ENCODE results near the gene EHBP1. TPM values are rescaled to one million over a fixed set of nuclear protein-coding genes. Genes with fewer than 3 reads are reported as not detected.

The EHBP1 gene
- polyA plus RNA-seq, 1 of the 3 experiments (the other 2 are of a cell fraction): 62.7 TPM

GRCh38 chr2:62881162-62881795 lies 175.8 kb downstream of the EHBP1 start (continued):
- TF ChIP-seq CTCF (IDR thresholded peaks at IDR 0.05): no peak

GRCh38 chr2:62883629-62884028 lies 178.1 kb downstream of the EHBP1 start:
- WGBS (ENCODE audit: low lambda C conversion rate): 94% methylated on average over 7 of the region's 7 CpGs

More at GRCh38 chr2:62883629-62884028, 178.1 kb downstream of the EHBP1 start:
- Histone ChIP-seq H4K20me1 (ENCODE audit: insufficient read depth) (no peaks in the 10 kb centered on the region), H2AFZ (ENCODE audit: low read depth) (no peak overlapping the region), H3K9me2 (no peaks in the 10 kb centered on the region), H3K4me3 (ENCODE audit: low read depth in 2 of 2, low read length in 1 of 2) (no peak overlapping the region), H3K9ac (no peak overlapping the region), H3K4me1 (ENCODE audit: control insufficient read depth in 1 of 2, insufficient read depth in 2 of 2, low read depth in 1 of 2, low read length in 1 of 2) (peaks cover 0 to 5% of the 10 kb centered on the region in 2 experiments; a peak in 1 of 4 replicates), H3K36me3 (replicated peaks in 1 of 2; ENCODE audit: control insufficient read depth in 1 of 2, insufficient read depth in 2 of 2, low read length in 1 of 2) (peaks cover 0 to 27% of the 10 kb centered on the region in 2 experiments), H3K4me2 (no peak overlapping the region), H3K9me3 (no peaks in the 10 kb centered on the region), H3K27ac (ENCODE audit: low read depth in 2 of 2, low read length in 1 of 2) (no peak overlapping the region), H3K27me3 (ENCODE audit: insufficient read depth) (no peaks in the 10 kb centered on the region), H3F3A (replicated peaks; ENCODE audit: insufficient read depth) (peaks cover 5% of the 10 kb centered on the region), H3K79me2 (ENCODE audit: insufficient read depth) (no peaks in the 10 kb centered on the region)
- CTCF ChIA-PET: no interaction called here
- POLR2A ChIA-PET: no interaction called here
- no peak for DNase-seq
- no peak for TF ChIP-seq MXI1 (IDR thresholded peaks at IDR 0.05; ENCODE audit: low read depth, low read length)
- no peak for TF ChIP-seq USF1 (IDR thresholded peaks at IDR 0.05; ENCODE audit: borderline replicate concordance, low read depth)
- TF ChIP-seq CTCF (IDR thresholded peaks at IDR 0.05): no peak
- TF ChIP-seq PBX3 (IDR thresholded peaks at IDR 0.05): no peak
- TF ChIP-seq SIN3A (IDR thresholded peaks at IDR 0.05; ENCODE audit: borderline replicate concordance, low read depth, low read length): no peak
